NCI-H510A (cell line): ENCODE measurements around the gene KRTAP4-1.
"Not testable (repeated sequence)": the region's sequence is repeated elsewhere in the genome, so short reads cannot be mapped to it uniquely, and the experiment has no call there.

Source experiments
- DNase-seq: peaks from one replicate; lab custom pipeline; 2025; lab: John Stamatoyannopoulos, UW

KRTAP4-1 gene

DNA sequence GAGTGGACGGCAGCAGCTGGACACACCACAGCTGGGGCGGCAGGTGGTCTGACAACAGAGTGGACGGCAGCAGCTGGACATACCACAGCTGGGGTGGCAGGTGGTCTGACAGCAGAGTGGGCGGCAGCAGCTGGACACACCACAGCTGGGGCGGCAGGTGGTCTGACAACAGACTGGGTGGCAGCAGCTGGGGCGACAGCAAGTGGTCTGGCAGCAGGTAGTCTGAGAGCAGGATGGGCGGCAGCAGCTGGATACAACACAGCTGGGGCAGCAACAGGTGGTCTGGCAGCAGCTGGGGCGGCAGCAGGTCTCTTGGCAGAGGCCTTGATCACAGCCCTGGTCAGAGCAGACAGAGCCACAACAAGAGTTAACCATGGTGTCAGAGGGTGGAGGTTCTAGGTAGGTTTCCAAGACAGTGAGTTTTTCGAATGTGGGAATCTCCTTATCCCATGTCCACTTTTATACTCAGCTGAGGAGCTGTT, at the start of gene KRTAP4-1:
Gene KRTAP4-1 (minus strand): TSS at position 432 of the 482 bp plus-strand sequence. CDS start 57 bp downstream, at position 375.
- DNase-seq = no peak

DNA sequence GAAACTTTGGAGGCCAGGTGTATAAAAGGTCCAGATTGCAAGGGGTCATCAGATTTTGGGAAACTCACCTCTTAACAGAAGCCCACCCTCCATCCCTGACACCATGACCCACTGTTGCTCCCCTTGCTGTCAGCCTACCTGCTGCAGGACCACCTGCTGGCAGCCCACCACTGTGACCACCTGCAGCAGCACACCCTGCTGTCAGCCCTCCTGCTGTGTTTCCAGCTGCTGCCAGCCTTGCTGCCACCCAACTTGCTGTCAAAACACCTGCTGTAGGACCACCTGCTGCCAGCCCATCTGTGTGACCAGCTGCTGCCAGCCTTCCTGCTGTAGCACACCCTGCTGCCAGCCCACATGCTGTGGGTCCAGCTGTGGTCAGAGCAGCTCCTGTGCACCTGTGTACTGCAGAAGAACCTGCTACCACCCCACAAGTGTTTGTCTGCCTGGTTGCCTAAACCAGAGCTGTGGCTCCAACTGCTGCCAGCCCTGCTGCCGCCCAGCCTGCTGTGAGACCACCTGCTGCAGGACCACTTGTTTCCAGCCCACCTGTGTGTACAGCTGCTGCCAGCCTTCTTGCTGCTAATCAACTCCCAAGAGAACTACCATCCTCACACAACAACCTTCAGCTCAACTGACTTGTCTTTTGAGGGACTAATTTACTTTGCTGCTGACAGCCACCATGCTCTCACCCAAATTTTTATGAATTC, 47.8 kb upstream of the KRTAP4-1 start, which contains the start of gene KRTAP9-3:
Gene KRTAP9-3 (plus strand): TSS at position 51 of the 707 bp plus-strand sequence. CDS start 53 bp downstream, at position 104.
- not testable (repeated sequence) for DNase-seq

DNA sequence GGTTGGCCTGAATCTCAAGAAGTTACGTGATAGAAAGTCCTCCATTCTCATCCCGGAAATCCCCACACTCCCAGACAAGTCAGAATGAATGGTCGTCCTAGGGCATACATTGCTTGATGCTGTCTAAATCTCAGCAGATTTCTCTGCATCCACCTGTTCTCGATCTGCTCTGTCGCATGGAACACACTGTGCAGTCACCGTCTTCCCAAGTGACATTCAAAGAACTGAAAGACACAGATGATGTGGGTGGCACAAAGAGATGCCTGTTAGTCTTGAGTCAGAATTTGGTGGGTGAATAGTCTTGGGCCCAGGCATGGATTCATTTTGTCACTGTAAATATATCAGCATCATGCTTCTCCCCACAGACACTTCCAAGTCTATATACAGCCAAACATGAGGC, 47.0 kb upstream of the KRTAP4-1 start:
- DNase-seq = no peak

DNA sequence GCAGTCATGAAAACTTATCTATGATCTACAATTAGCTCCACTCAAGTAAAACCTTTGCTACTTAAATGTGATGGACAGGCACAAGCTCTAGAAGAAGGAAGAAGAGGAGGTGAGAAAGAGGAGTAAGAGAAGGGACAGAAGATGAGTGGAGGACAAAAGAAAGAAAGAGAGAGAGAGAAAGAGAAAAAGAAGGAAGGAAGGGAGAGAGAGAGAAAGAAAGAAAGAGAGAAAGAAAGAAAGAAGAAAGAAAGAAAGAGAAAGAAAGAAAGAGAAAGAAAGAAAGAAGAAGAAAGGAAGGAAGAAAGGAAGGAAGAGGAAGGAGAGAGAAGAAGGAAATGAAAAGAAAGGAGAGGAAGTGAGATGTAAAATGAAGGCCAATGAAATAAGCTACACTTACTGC, 45.4 kb upstream of the KRTAP4-1 start:
- DNase-seq = no peak

DNA sequence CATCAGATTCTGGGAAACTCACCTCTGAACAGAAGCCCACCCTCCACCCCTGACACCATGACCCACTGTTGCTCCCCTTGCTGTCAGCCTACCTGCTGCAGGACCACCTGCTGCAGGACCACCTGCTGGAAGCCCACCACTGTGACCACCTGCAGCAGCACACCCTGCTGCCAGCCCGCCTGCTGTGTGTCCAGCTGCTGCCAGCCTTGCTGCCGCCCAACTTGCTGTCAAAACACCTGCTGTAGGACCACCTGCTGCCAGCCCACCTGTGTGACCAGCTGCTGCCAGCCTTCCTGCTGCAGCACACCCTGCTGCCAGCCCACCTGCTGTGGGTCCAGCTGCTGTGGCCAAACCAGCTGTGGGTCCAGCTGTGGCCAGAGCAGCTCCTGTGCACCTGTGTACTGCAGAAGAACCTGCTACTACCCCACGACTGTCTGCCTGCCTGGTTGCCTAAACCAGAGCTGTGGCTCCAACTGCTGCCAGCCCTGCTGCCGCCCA, 41.9 kb upstream of the KRTAP4-1 start, which contains the start of gene KRTAP9-2:
Gene KRTAP9-2 (plus strand): TSS at position 51 of the 498 bp plus-strand sequence. CDS start 7 bp downstream, at position 58.
- not testable (repeated sequence) for DNase-seq

DNA sequence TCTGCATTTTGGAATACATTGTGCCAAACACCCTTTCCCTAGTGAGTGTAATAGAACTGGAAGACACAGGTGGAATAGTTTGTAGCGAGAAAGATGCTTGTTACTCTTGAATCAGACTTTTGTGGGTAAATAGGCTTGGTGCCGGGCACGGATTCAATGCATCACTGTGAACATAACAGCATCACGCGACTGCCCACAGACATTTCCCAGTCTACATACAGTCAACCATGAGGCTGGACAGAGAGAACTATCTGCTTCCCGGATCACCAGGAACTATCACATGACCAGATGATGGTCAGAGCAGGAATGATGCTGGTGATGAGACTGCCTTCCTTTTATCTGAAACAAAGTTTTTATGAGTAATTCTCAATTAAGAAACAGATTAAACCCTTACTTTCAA, 41.3 kb upstream of the KRTAP4-1 start:
- DNase-seq = no peak

DNA sequence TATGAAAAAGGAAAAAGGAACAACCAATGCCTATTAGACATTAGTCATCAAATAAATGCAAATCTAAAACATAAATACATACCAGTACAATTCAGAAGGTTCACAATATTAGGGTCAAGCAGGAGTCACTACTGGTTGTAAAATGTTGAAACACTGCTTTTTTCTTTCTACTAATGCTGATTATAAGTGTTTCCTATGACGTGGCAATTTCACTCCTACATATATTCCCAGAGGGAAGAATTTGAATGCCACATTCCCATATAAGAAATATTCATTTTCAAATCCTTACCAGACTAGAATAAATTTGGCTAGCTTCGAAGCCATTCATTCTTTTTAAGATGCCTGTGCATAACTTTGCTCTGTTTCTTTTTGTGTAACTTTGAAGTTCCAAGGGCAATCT, 39.1 kb upstream of the KRTAP4-1 start:
- no peak for DNase-seq

DNA sequence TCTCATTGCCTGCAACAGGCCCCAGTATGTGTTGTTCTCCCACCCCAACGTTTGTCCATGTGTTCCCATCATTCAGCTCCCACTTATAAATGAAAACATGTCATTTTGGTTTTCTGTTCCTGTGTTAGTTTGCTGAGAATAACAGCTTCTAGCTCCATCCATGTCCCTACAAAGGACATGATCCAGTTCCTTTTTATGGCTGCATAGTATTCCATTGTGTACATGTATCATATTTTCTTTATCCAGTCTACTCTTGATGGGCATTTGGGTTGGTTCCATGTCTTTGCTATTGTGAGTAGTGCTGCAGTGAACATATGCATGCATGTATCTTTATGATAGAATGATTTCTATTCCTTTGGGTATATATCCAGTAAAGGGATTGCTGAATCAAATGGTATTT, 31.0 kb upstream of the KRTAP4-1 start:
- no peak for DNase-seq

DNA sequence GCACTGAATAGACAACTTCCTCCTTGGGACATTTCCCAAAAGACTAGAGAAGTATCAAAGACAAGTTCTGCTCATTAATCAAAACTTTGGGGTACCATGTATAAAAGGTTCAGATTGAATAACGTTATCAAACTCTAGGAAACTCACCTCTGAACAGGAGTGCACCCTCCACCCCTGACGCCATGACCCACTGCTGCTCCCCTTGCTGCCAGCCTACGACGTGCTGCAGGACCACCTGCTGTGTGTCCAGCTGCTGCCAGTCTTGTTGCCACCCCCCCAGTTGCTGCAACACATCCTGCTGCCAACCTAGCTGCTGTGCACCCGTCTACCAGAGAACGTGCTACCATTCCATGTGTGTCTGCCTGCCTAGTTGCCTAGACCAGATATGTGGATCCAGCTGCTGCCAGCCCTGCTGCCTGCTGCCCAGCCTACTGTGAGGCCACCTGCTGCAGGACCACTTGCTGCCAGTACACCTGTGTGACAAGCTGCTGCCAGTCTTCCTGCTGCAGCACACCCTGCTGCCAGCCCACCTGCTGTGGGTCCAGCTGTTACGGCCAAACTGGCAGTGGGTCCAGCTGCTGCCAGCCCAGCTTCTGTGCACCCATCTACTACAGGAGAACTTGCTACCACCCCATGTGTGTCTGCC, 27.9 kb upstream of the KRTAP4-1 start:
- DNase-seq = peak; percentile 79

DNA sequence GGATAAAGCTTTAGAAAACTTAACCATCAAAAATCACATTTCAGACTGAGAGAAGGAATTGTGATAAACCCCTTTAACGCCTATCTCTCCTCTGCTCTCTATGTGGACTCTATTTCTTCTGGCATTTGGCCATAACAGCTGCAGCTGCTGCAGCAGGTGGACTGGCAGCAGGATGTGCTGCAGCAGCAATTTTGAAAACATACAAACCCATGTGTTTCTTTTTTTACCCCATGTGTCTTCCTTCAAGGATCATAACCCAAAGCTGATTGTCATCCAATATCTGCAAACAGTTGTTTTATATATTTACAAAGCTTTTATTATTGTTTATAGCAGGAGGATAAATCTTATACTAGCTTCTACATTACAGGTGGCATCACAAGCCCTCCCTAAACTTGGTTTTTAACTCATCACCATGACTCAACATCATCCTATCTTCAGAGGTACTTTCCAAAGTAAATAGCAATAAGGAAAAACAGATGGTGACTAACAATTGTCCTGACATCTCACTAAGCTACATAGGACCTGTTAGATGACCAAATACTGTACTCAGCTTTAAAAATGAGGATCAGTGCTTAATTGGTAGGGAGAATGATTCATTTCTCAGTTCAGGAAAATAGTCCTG, 27.2 kb upstream of the KRTAP4-1 start:
- DNase-seq = peak; percentile 75

DNA sequence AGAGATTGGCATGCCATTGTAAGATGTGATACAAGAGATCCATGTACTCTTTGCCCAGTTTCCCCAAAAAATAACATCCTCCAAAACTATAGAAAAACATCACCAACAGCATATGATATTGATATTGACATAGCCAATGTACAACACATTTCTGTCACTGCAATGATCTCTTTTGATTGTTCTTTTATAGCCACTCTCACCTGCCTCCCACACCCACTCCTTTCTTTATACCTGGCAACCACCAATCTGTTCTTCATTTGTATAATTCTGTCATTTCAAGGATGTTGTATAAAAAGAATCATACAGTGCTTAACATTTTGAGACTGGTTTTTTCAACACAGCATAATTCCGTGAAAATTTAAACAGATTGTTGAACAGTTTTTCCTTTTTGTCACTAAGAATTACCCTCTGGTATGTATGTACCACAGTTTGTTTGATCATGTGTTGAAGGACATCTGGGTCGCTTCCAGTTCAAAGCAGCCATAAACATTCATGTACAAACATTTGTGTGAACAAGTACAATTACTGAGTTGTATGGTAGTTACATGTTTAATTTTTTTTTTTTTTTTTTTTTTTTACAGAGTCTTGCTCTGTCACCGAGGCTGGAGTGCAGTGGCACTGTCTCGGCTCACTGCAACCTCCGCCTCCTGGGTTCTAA, 14.8 kb upstream of the KRTAP4-1 start:
- DNase-seq = no peak

DNA sequence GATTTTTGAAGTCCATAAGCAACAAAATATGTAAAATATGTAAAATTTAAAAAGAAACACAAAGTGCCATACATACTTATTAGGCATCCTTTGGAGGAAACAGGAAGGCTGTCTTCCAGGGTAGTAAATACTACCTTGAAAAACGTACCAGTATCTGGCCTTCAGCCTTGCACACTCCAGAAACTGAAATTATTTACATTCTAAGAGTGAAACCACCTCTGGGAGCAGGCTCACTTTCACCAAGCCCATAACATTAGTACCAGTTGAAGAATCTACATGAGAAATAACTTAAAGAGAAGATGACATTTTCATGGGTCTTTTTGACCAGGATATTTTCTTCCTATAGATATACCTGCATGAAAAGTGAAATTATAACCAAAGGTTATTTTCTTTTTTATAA, 11.4 kb upstream of the KRTAP4-1 start:
- DNase-seq = no peak

DNA sequence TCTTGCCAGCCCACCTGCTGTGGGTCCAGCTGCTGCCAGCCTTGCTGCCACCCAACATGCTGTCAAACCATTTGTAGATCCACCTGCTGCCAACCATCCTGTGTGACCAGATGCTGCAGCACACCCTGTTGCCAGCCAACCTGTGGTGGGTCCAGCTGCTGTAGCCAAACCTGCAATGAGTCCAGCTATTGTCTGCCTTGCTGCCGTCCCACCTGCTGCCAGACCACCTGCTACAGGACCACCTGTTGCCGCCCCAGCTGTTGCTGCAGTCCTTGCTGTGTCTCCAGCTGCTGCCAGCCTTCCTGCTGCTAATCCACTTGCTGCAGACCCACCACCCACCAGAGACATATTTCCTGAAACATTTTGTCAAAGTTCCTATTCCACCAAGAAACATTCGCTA, 5.6 kb upstream of the KRTAP4-1 start:
- no peak for DNase-seq

DNA sequence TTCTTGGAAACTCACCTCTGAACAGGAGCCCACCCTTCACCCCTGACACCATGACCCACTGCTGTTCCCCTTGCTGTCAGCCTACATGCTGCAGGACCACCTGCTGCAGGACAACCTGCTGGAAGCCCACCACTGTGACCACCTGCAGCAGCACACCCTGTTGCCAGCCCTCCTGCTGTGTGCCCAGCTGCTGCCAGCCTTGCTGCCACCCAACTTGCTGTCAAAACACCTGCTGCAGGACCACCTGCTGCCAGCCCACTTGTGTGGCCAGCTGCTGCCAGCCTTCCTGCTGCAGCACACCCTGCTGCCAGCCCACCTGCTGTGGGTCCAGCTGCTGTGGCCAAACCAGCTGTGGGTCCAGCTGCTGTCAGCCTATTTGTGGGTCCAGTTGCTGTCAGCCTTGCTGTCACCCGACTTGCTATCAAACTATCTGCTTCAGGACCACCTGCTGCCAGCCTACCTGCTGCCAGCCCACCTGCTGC, 5.2 kb upstream of the KRTAP4-1 start, which contains the start of gene KRTAP9-1:
Gene KRTAP9-1 (plus strand): TSS at position 51 of the 482 bp plus-strand sequence. CDS start 0 bp downstream, at position 51.
- DNase-seq = not testable (repeated sequence)

DNA sequence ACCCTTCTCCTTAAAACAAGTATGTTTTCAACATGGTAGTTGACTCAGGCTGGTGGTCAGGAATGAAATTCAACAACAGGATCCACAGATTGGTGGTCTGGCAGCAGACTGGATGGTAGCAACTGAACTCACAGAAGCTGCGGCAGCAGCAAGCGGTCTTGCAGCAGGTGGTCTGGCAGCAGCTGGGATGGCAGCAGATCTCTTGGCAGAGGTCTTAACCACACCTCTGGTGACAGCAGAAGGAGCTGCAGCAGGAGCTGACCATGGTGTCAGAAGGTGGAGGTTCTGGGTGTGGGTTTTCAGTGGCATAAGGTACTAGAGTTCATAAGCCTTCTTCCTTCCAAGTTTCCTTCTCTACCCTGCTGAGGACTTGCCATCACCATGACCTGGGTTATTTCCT, 2.2 kb upstream of the KRTAP4-1 start:
- DNase-seq = no peak

DNA sequence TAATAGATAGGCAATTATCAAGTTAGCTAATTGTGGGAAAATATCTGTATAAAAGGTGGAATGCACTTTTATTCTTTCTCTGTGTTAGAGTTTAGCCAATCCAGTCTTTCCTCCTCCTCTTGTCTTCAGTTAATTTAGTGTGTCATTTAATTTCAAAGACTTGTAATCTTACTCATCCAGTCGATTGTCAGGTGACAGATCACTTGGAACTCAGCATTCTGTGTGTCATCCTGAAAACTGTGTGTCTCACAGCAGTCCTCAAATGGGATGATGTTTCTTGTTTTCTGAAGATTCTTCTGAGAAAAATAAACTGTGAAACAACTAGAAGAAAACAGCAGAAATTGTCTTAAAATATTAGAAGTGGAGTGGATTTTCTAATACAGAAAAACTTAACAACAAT, 290 bp upstream of the KRTAP4-1 start:
- no peak for DNase-seq

DNA sequence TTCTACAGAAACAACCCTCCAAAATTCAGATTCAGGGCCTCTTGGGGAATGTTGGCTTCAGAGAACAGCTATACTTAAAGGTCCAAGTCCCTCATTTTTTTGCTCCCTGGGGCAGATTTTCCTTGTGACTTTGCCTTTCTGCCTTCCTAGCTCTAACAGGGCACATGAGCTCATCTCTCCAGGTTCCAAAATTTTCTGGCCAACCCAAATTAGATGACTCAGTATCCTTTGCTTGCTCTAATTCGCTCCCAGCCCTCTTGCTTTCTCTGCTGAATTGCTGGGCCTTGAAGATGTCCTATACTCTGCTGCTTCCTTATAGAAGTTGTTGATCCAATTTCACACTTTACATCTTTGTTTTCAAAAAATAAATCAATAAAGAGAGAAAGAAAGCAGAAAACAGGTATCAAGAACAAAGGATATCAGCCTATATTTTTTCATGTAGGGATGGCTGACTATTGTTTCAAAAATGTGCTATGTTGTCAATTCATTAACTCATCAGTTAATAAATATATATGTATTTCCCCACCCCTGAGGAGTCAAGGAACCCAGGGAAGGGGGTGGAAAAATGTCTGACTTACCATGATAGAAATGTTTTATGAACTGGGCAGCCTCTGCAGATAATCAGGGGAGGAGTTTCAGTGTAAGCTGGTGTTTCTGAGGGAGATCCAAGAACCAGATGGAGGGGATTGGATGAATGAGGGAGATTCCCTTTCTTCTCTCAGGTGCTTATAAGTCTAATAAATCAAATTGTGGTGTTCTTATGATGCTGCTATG, 5.7 kb downstream of the KRTAP4-1 start:
- no peak for DNase-seq

DNA sequence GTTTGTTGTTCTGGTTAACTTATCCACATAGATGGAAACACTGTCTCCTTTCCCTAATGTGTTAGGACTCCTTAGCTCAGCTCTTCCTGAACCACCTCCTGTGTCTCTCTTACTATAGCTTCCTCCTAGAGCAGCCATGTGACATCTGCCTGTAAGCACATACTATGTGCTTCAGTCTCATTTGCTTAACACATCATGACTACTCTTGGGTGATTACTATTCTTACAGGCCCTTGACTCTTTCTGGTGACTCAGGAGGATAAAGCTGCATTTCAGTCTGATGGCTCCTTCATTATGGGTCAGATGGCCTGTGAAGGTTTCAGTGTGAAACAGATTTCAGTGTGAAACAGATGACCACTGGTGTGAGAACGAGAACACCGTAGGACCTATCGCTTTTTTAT, 6.4 kb downstream of the KRTAP4-1 start:
- DNase-seq = no peak

DNA sequence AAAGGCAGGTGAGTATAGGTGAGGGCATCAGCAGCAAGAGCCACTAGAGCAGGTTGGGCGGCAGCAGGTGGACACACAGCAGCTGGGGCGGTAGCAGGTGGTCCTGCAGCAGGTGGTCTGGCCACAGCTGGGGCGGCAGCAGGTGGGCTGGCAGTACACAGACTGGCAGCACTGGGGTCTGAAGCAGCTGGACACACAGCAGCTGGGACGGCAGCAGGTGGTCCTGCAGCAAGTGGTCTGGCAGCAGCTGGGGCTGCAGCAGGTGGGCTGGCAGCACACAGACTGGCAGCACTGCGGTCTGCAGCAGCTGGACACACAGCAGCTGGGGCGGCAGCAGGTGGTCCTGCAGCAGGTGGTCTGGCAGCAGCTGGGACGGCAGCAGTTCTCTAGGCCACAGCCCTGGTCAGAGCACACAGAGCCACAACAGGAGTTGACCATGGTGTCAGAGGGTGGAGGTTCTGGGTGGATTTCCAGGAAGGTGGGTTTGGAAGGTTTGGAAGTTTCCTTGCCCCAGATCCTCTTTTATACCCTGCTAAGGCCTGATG, 6.9 kb downstream of the KRTAP4-1 start, which contains the start of gene KRTAP4-2:
Gene KRTAP4-2 (minus strand): TSS at position 495 of the 545 bp plus-strand sequence. CDS start 57 bp downstream, at position 438.
- no peak for DNase-seq

DNA sequence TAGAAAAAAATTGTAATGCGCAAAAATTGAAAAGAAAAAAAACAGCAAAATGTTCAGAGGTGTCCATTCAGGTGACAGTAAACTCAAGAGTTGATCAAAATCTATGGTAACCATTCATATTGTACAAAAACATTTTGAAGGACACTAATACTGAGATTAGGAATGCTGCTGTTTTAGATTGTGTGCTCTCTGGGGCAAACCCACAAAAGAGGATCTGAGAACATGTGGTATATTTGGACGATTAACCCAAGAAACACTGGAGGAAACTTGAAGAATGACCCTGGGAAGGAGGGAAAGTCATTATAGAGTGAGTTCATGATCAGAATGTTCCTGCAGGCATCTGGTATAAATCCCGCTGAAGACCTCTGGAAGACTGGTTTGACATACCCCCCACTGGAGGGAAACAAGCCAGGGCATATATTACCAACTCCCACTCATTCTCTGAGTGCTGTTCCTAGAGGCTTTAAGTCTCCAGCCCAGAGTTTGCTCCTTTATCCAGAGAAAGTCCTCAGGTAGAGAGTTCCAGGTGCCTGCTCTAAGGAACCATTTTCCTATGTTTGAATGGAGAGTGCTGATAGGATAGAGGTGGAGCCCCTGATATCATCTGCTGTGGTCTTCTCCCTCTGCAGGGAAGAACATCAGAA, 7.8 kb downstream of the KRTAP4-1 start:
- no peak for DNase-seq
